IMR-90 (cell line): Measurements from ENCODE around the gene ANKRD65. TPM values are rescaled to one million over a fixed set of nuclear protein-coding genes. Genes with fewer than 3 reads are reported as not detected.
"Not testable (repeated sequence)": the region's sequence is repeated elsewhere in the genome, so short reads cannot be mapped to it uniquely, and the experiment has no call there.

Experiments
- ATAC-seq: fragments of 200-7000 bp; cut with Tn5 transposase; 2 replicates; pipeline ENCODE4 v1.9.1; 2020; ENCODE audit warnings: low read depth, mild to moderate bottlenecking, moderate library complexity
- BruUV-seq: library from RNA; stranded (reverse); fragments of 400-500 nt; replicated peaks from 2 replicates; lab custom pipeline; 2021; lab: Mats Ljungman, UMichigan
- CTCF ChIA-PET: fragments of 300-600 bp; formaldehyde crosslinking; extraction: SDS; loops from one replicate; lab custom pipeline; 2021; ENCODE audit warnings: antibody characterized with exemption; lab: Yijun Ruan, JAX
- POLR2A ChIA-PET: fragments of 300-600 bp; sonication (Branson Sonifier 250); formaldehyde crosslinking; loops from one replicate; lab custom pipeline; 2022; ENCODE audit warnings: antibody characterized with exemption; ENCODE audit not compliant: unreplicated experiment; lab: Charles Lee
- DNase-seq: peaks from one replicate; pipeline ENCODE4 v3.0.0; 2013
- H2AFZ ChIP-seq: replicated peaks from 2 replicates; pipeline ENCODE3; 2013; ENCODE audit warnings: low read length, mild to moderate bottlenecking; ENCODE audit not compliant: poor library complexity
- H2AK5ac ChIP-seq: 2 replicates; pipeline ENCODE4 v1.6.1; 2013; ENCODE audit warnings: low read depth, low read length, inconsistent platforms
- H2AK9ac ChIP-seq: replicated peaks from 2 replicates; pipeline ENCODE3; 2013; ENCODE audit warnings: mild to moderate bottlenecking, low read depth, low read length, moderate library complexity; ENCODE audit not compliant: poor library complexity
- H2BK120ac ChIP-seq: 2 replicates; pipeline ENCODE4 v1.6.1; 2013; ENCODE audit warnings: low read depth, low read length, inconsistent platforms
- H2BK15ac ChIP-seq: 3 replicates; pipeline ENCODE4 v1.6.1; 2013; ENCODE audit warnings: low read depth, low read length, inconsistent platforms
- H2BK20ac ChIP-seq: 2 replicates; pipeline ENCODE4 v1.6.1; 2013; ENCODE audit warnings: low read depth, mild to moderate bottlenecking, inconsistent platforms, low read length, moderate library complexity
- H2BK5ac ChIP-seq: 2 replicates; pipeline ENCODE4 v1.6.1; 2013; ENCODE audit warnings: mild to moderate bottlenecking, low read depth, low read length, inconsistent platforms; ENCODE audit not compliant: poor library complexity, severe bottlenecking
- H3K14ac ChIP-seq: replicated peaks from 2 replicates; pipeline ENCODE4 v1.6.1; 2013; ENCODE audit warnings: low read depth, low read length, inconsistent platforms
- H3K18ac ChIP-seq: 2 replicates; pipeline ENCODE4 v1.6.1; 2013; ENCODE audit warnings: low read depth, low read length, control low read depth
- H3K23ac ChIP-seq: 2 replicates; pipeline ENCODE4 v1.6.1; 2013; ENCODE audit warnings: low read depth, low read length, inconsistent platforms
- H3K27ac ChIP-seq: 2 replicates; pipeline ENCODE4 v1.5.1; 2013; ENCODE audit warnings: mild to moderate bottlenecking, control low read depth, low read length; ENCODE audit not compliant: insufficient read depth
- H3K27me3 ChIP-seq: 2 replicates; pipeline ENCODE4 v1.6.1; 2013; ENCODE audit warnings: low read length; ENCODE audit not compliant: control insufficient read depth, insufficient read depth
- H3K36me3 ChIP-seq: 2 replicates; pipeline ENCODE4 v1.6.1; 2013; ENCODE audit warnings: low read length, mixed read lengths; ENCODE audit not compliant: control insufficient read depth, insufficient read depth
- H3K4ac ChIP-seq: 2 replicates; pipeline ENCODE4 v1.6.1; 2013; ENCODE audit warnings: low read depth, low read length, inconsistent platforms
- H3K4me1 ChIP-seq: 2 replicates; pipeline ENCODE4 v1.6.1; 2013; ENCODE audit warnings: low read length, mixed read lengths; ENCODE audit not compliant: control insufficient read depth, insufficient read depth
- H3K4me2 ChIP-seq: 2 replicates; pipeline ENCODE4 v1.6.1; 2013; ENCODE audit warnings: low read depth, mild to moderate bottlenecking, control low read depth, low read length, moderate library complexity
- H3K4me3 ChIP-seq: 2 replicates; pipeline ENCODE4 v1.5.1; 2013; ENCODE audit warnings: low read depth, mild to moderate bottlenecking, control low read depth, low read length, moderate library complexity; ENCODE audit not compliant: insufficient read depth
- H3K56ac ChIP-seq: 2 replicates; pipeline ENCODE4 v1.6.1; 2013; ENCODE audit warnings: low read length, inconsistent platforms; ENCODE audit not compliant: insufficient read depth; ENCODE audit errors: extremely low read depth
- H3K79me1 ChIP-seq, 2 experiments: 2 replicates each; pipeline ENCODE4 v1.6.1; 2013; ENCODE audit warnings: low read length in 2 of 2, inconsistent platforms in 1 of 2, low read depth in 1 of 2
- H3K9ac ChIP-seq: 2 replicates; pipeline ENCODE4 v1.6.1; 2013; ENCODE audit warnings: low read depth, low read length, control low read depth
- H3K9me1 ChIP-seq: 2 replicates; pipeline ENCODE4 v1.6.1; 2013; ENCODE audit warnings: low read length, inconsistent platforms; ENCODE audit not compliant: insufficient read depth
- H3K9me3 ChIP-seq: 2 replicates; pipeline ENCODE4 v1.6.1; 2013; ENCODE audit warnings: low read length; ENCODE audit not compliant: control insufficient read depth, insufficient read depth
- H4K20me1 ChIP-seq: 2 replicates; pipeline ENCODE4 v1.6.1; 2013; ENCODE audit warnings: low read length, inconsistent platforms; ENCODE audit not compliant: insufficient read depth
- H4K5ac ChIP-seq: 2 replicates; pipeline ENCODE4 v1.6.1; 2013; ENCODE audit warnings: mild to moderate bottlenecking, low read depth, low read length, control low read depth
- H4K8ac ChIP-seq, 2 experiments: 2 replicates each; pipeline ENCODE4 v1.6.1; 2013; ENCODE audit warnings: low read depth in 2 of 2, low read length in 2 of 2, control low read depth in 1 of 2, inconsistent platforms in 1 of 2
- H4K91ac ChIP-seq: 2 replicates; pipeline ENCODE4 v1.6.1; 2013; ENCODE audit warnings: low read depth, low read length, inconsistent platforms; ENCODE audit not compliant: insufficient read depth
- MXI1 ChIP-seq: IDR thresholded peaks from 2 replicates; pipeline ENCODE4 v1.6.1; 2012; ENCODE audit warnings: low read depth, mild to moderate bottlenecking, low read length, moderate library complexity, borderline replicate concordance
- WGBS, 2 experiments: methylation state at CpG; one replicate each; pipeline versions ENCODE4 v1.1.5 to v1.1.7; 2013; ENCODE audit warnings: missing lambda C conversion rate in 2 of 2; ENCODE audit not compliant: insufficient read length in 1 of 2; ENCODE audit errors: extremely low coverage in 2 of 2; 5-methylcytosine and 5-hydroxymethylcytosine counted together
- dilution Hi-C: fragments of 300-500 bp; cut with HindIII; formaldehyde crosslinking; loops from one replicate; pipeline ENCODE4 v1.14.3; 2018; ENCODE audit warnings: low sequenced_read_pairs; ENCODE audit not compliant: unreplicated experiment
- in situ Hi-C: fragments of 300-500 bp; cut with MboI; formaldehyde crosslinking; loops from 3 replicates; pipeline ENCODE4 v1.14.3; 2019; ENCODE audit warnings: low sequenced_read_pairs, inconsistent platforms, mixed read lengths
- intact Hi-C: fragments of 100-400 bp; cut with micrococcal nuclease; formaldehyde crosslinking; loops from 2 replicates; pipeline ENCODE4 v1.10.0; 2022
- polyA plus RNA-seq, 3 experiments: library from polyadenylated mRNA; depleted of rRNA; stranded (reverse); fragments of >200 nt; gene quantifications; 2 replicates each; pipeline ENCODE4 v1.2.3, GENCODE V29; 2012; ENCODE audit warnings: low replicate concordance in 1 of 3
- total RNA-seq: library from RNA; depleted of rRNA; stranded (reverse); fragments of >200 nt; gene quantifications from 2 replicates; pipeline ENCODE4 v1.2.3, GENCODE V29; 2012

The ANKRD65 gene
- total and polyA plus RNA-seq, 2 of the 4 experiments (the other 2 are of a cell fraction): 0.09 TPM; not detected in 1

GRCh38 chr1:1418464-1419362, 2.4 kb downstream of the ANKRD65 start:
- DNase-seq: no peak
- dilution Hi-C loops (no loop called here), in situ Hi-C loops (no loop called here), intact Hi-C loops (no loop called here)
- Histone ChIP-seq H3K4ac (no peak overlapping the region), H2BK120ac (no peak overlapping the region), H3K4me3 (no peak overlapping the region), H3K27me3 (no peaks in the 10 kb centered on the region), H3K18ac (no peak overlapping the region), H2BK15ac (no peak overlapping the region), H4K8ac (no peak overlapping the region), H3K9me3 (no peaks in the 10 kb centered on the region), H3K4me1 (peaks cover 3% of the 10 kb centered on the region; the same call in 1 of the 2 replicates), H3K79me1 (no peaks in the 10 kb centered on the region), H3K56ac (no peak overlapping the region), H4K91ac (no peak overlapping the region), H3K9me1 (no peaks in the 10 kb centered on the region), H2AK9ac (peak overlapping the region; percentile 72), H4K5ac (no peak overlapping the region), H3K27ac (no peak overlapping the region), H2AK5ac (no peak overlapping the region), H2BK20ac (no peak overlapping the region), H3K9ac (no peak overlapping the region), H3K14ac (no peak overlapping the region), H2AFZ (no peak overlapping the region), H4K20me1 (no peaks in the 10 kb centered on the region), H2BK5ac (no peak overlapping the region), H3K36me3 (no peaks in the 10 kb centered on the region), H3K23ac (no peak overlapping the region), H3K4me2 (no peak overlapping the region)
- ChIA-PET CTCF (no interaction called here), POLR2A (no interaction called here)
- ATAC-seq: no peak
- no peak for TF ChIP-seq MXI1
- no TSS peak for BruUV-seq
- 89% methylated on average over 10 of the region's 26 CpGs; no CpG with 5 or more reads in 1 of the 2 experiments for WGBS, 2 experiments

GRCh38 chr1:1417825-1418463, 3.1 kb downstream of the ANKRD65 start:
- H3K18ac ChIP-seq, H3K9me1 ChIP-seq, H2BK120ac ChIP-seq, H4K8ac ChIP-seq, dilution Hi-C loops, H2BK5ac ChIP-seq, H2AK9ac ChIP-seq, H3K36me3 ChIP-seq, H3K4me2 ChIP-seq, H3K9me3 ChIP-seq, H3K27ac ChIP-seq, H3K79me1 ChIP-seq, H3K4me3 ChIP-seq, H3K27me3 ChIP-seq, H2BK15ac ChIP-seq, H3K14ac ChIP-seq, intact Hi-C loops, H4K20me1 ChIP-seq, H3K23ac ChIP-seq, CTCF ChIA-PET, H3K9ac ChIP-seq, POLR2A ChIA-PET, H3K56ac ChIP-seq, H2AFZ ChIP-seq, in situ Hi-C loops, DNase-seq, ATAC-seq, BruUV-seq, H2BK20ac ChIP-seq, H2AK5ac ChIP-seq, H4K91ac ChIP-seq, H3K4ac ChIP-seq, H4K5ac ChIP-seq, H3K4me1 ChIP-seq: not testable (repeated sequence)
- WGBS, 2 experiments: 86% methylated on average over 17 of the region's 25 CpGs; no CpG with 5 or more reads in 1 of the 2 experiments
